GM23248 (cell line): ENCODE measurements around the gene PISD. TPM values are rescaled to one million over a fixed set of nuclear protein-coding genes. Genes with fewer than 3 reads are reported as not detected.

Experiments
- DNase-seq: peaks from one replicate; pipeline ENCODE4 v3.0.0-alpha.2; 2015
- H2AFZ ChIP-seq: fragments of 200-600 bp; sonication (generic); 2 replicates; pipeline ENCODE4 v1.6.1; 2016; ENCODE audit warnings: antibody characterized with exemption
- H3F3A ChIP-seq: fragments of 200-600 bp; sonication (generic); 2 replicates; pipeline ENCODE4 v1.6.1; 2016; ENCODE audit warnings: mild to moderate bottlenecking, antibody characterized with exemption, mixed run types; ENCODE audit not compliant: insufficient read depth
- H3K27ac ChIP-seq: fragments of 200-600 bp; sonication (generic); 2 replicates; pipeline ENCODE4 v1.5.1; 2016; ENCODE audit warnings: mild to moderate bottlenecking
- H3K27me3 ChIP-seq: fragments of 200-600 bp; sonication (generic); replicated peaks from 2 replicates; pipeline ENCODE4 v1.6.1; 2016; ENCODE audit warnings: mild to moderate bottlenecking; ENCODE audit not compliant: insufficient read depth
- H3K36me3 ChIP-seq: fragments of 200-600 bp; sonication (generic); 2 replicates; pipeline ENCODE4 v1.6.1; 2016; ENCODE audit warnings: low read depth, mild to moderate bottlenecking
- H3K4me1 ChIP-seq: fragments of 200-600 bp; sonication (generic); 2 replicates; pipeline ENCODE4 v1.6.1; 2016; ENCODE audit warnings: mild to moderate bottlenecking; ENCODE audit not compliant: insufficient read depth
- H3K4me2 ChIP-seq: fragments of 200-600 bp; sonication (generic); one replicate; pipeline ENCODE4 v1.6.1; 2016; ENCODE audit warnings: mild to moderate bottlenecking; ENCODE audit not compliant: unreplicated experiment
- H3K4me3 ChIP-seq: fragments of 200-600 bp; sonication (generic); 2 replicates; pipeline ENCODE4 v1.5.1; 2016; ENCODE audit warnings: mild to moderate bottlenecking
- H3K79me2 ChIP-seq: fragments of 200-600 bp; sonication (generic); 2 replicates; pipeline ENCODE4 v1.6.1; 2016; ENCODE audit warnings: mild to moderate bottlenecking; ENCODE audit not compliant: insufficient read depth
- H3K9ac ChIP-seq: fragments of 200-600 bp; sonication (generic); 2 replicates; pipeline ENCODE4 v1.6.1; 2016; ENCODE audit warnings: mild to moderate bottlenecking
- H3K9me2 ChIP-seq: fragments of 200-600 bp; sonication (generic); 2 replicates; pipeline ENCODE4 v1.6.1; 2016; ENCODE audit warnings: mixed run types, mild to moderate bottlenecking, moderate library complexity; ENCODE audit not compliant: insufficient read depth
- H3K9me3 ChIP-seq: fragments of 200-600 bp; sonication (generic); one replicate; pipeline ENCODE4 v1.6.1; 2017; ENCODE audit warnings: low read depth
- H4K20me1 ChIP-seq: fragments of 200-600 bp; sonication (generic); 2 replicates; pipeline ENCODE4 v1.6.0; 2016; ENCODE audit not compliant: insufficient read depth
- EZH2 ChIP-seq: fragments of 200-600 bp; sonication (generic); IDR thresholded peaks from 2 replicates; pipeline ENCODE4 v1.6.1; 2018; ENCODE audit warnings: antibody characterized with exemption, mild to moderate bottlenecking; ENCODE audit not compliant: insufficient read depth, poor library complexity, severe bottlenecking
- EZH2phosphoT487 ChIP-seq: fragments of 200-600 bp; sonication (generic); IDR thresholded peaks from 2 replicates; pipeline ENCODE4 v1.6.1; 2018; ENCODE audit warnings: antibody characterized with exemption, moderate library complexity, mild to moderate bottlenecking, low read depth; ENCODE audit not compliant: insufficient read depth
- WGBS, 2 experiments: methylation state at CpG; one replicate each; pipeline ENCODE4 v1.1.6; 2015 to 2017; ENCODE audit warnings: low lambda C conversion rate in 2 of 2, low coverage in 1 of 2; ENCODE audit errors: missing lambda C conversion rate in 2 of 2; 5-methylcytosine and 5-hydroxymethylcytosine counted together
- in situ Hi-C: fragments of 300-500 bp; cut with MboI; formaldehyde crosslinking; loops from 2 replicates; pipeline ENCODE4 v1.15.0; 2020
- polyA plus RNA-seq: library from polyadenylated mRNA; unstranded; fragments of >200 nt; fragmentation: Nextera tagmentation; extraction: Ambion mirVana; gene quantifications from 2 replicates; pipeline ENCODE4 v1.2.1, GENCODE V29; 2016
- total RNA-seq: library from RNA; depleted of rRNA; stranded (reverse); fragments of >200 nt; shearing (Covaris generic); gene quantifications from 2 replicates; pipeline ENCODE4 v1.2.3, GENCODE V29; 2014

PISD gene
- total and polyA plus RNA-seq, 2 experiments from 2014 or later = 32.7 to 34.2 TPM

DNA sequence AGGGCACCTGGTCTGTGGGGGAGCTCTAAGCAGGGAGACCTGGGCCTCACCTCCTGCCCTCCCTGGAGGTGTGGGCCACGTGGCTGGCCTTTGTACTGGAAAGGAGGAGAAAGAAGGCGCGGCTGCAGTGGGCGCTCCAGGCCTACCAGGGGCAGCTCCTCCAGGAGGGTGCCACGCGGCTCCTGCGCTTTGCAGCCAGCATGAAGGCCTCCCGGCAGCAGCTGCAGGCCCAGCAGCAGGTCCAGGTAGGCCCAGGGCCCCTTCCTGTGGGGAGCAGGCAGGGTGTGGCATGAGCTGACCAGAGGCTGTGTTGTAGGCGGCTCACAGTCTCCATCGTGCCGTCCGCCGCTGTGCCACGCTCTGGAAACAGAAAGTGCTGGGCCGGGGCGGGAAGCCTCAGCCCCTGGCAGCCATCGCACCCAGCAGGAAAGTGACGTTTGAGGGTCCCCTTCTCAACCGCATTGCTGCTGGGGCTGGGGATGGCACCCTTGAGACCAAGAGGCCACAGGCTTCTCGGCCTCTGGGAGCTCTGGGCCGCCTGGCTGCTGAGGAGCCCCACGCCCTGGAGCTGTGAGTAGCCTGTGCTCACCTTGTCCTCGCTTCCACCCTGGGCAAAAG is 48.6 kb downstream of the PISD start:
- Histone ChIP-seq H3K4me2 (no peak overlapping the region), H3K79me2 (no peaks in the 10 kb centered on the region), H3K4me1 (no peaks in the 10 kb centered on the region), H3K9ac (no peak overlapping the region), H4K20me1 (no peaks in the 10 kb centered on the region), H3K27ac (no peak overlapping the region), H3K9me3 (no peaks in the 10 kb centered on the region), H3F3A (no peaks in the 10 kb centered on the region), H3K9me2 (no peaks in the 10 kb centered on the region), H3K27me3 (no peaks in the 10 kb centered on the region), H3K36me3 (no peaks in the 10 kb centered on the region), H3K4me3 (no peak overlapping the region), H2AFZ (no peak overlapping the region)
- in situ Hi-C loops = no loop called here
- WGBS, 2 experiments = 83 to 88% methylated on average over 22 to 23 of the region's 23 CpGs
- DNase-seq = no peak
- TF ChIP-seq EZH2 (no peak), EZH2phosphoT487 (no peak)

DNA sequence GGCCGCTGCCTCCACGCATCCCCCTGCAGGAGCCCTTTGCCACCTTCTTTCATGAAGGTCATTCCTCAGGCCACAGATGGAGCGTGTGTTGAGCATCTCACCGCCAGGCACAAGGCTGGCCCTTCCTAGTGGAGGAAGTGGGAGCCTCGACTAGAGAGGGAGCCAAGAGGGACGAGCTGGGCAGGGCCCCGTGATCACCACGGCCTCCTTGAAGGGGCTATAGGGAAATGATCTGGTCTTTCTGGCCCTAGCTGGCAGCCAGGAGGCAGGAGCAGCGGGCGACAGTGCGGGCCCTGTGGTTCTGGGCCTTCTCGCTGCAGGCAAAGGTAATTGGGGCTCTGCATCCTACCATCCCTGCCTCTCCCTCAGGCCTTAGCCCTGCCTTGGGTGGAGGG is 49.1 kb downstream of the PISD start:
- TF ChIP-seq EZH2 (no peak), EZH2phosphoT487 (no peak)
- no peaks in the 10 kb centered on the region for H3F3A ChIP-seq
- H3K9me2 ChIP-seq = no peaks in the 10 kb centered on the region
- 87 to 95% methylated on average over 12 of the region's 12 CpGs for WGBS, 2 experiments
- H2AFZ ChIP-seq = no peak overlapping the region
- no peaks in the 10 kb centered on the region for H3K4me1 ChIP-seq
- H3K79me2 ChIP-seq = no peaks in the 10 kb centered on the region
- H3K9me3 ChIP-seq = no peaks in the 10 kb centered on the region
- no peak overlapping the region for H3K9ac ChIP-seq
- no peaks in the 10 kb centered on the region for H3K27me3 ChIP-seq
- no peaks in the 10 kb centered on the region for H3K36me3 ChIP-seq
- in situ Hi-C loops = no loop called here
- no peak for DNase-seq
- no peak overlapping the region for H3K4me2 ChIP-seq
- H3K27ac ChIP-seq = no peak overlapping the region
- H3K4me3 ChIP-seq = no peak overlapping the region
- no peaks in the 10 kb centered on the region for H4K20me1 ChIP-seq

DNA sequence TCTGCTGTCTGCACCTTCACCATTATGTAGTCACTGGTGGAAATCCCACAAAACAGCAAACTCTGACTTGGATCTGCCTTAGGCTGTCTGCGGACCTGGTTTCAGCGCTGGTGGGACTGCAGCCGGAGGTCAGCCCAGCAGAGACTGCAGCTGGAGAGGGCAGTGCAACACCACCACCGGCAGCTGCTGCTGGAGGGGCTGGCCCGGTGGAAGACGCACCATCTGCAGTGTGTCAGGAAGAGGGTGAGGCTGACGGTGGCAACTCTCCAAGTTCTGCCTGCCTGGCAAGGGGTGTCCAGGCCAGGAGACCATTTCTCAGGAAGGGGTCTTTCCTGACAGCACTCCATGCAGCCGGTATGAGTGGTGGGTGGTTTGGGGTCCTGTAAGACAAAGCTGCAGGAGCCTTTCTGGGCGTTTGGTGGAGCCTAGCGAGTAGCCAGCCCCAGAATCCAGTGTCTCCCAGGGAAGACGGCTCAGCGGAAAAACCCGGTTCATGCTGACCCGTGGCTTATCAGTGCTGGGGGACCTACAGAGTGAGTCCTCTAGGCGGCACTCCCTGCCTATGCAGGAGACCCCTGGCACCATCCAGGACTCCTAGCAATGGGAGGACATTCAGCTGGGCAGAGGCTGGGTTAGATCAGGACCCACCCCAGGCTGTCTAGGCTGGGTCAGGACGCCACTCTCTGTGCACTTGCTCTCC is 50.8 kb downstream of the PISD start:
- WGBS, 2 experiments = 79 to 80% methylated on average over 15 to 16 of the region's 16 CpGs
- Histone ChIP-seq H3K4me3 (no peak overlapping the region), H3K27ac (no peak overlapping the region), H3K79me2 (no peaks in the 10 kb centered on the region), H3K9me3 (no peaks in the 10 kb centered on the region), H3F3A (no peaks in the 10 kb centered on the region), H3K27me3 (no peaks in the 10 kb centered on the region), H2AFZ (no peak overlapping the region), H3K4me2 (no peak overlapping the region), H3K9ac (no peak overlapping the region), H3K9me2 (no peaks in the 10 kb centered on the region), H4K20me1 (no peaks in the 10 kb centered on the region), H3K4me1 (no peaks in the 10 kb centered on the region), H3K36me3 (no peaks in the 10 kb centered on the region)
- DNase-seq = no peak
- in situ Hi-C loops = no loop called here
- TF ChIP-seq EZH2phosphoT487 (no peak), EZH2 (no peak)

DNA sequence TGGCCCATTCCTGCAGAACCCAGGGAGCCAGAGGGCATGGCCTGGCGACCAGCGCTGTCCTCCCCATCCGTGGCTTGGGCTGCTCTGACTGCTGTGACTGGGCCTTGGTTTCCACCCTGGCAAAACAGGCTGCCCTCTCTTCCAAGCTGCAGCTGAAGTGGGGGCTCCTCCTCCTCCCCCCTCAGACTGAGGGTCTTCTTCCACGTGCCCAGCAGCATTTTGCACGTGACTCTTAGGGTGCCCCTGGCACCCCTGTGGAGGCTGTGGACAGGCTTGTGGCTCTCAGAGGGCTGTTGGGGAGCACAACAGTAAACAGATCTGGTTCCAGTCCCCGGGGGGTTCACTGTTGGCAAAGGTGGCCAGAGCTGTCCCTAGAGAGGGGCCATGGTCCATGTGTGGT is 51.4 kb downstream of the PISD start:
- H3K9me2 ChIP-seq = no peaks in the 10 kb centered on the region
- no peaks in the 10 kb centered on the region for H4K20me1 ChIP-seq
- H3K9ac ChIP-seq = no peak overlapping the region
- no peak overlapping the region for H3K4me3 ChIP-seq
- in situ Hi-C loops = no loop called here
- TF ChIP-seq EZH2phosphoT487 (no peak), EZH2 (no peak)
- 94 to 95% methylated on average over 6 of the region's 6 CpGs for WGBS, 2 experiments
- H3K4me1 ChIP-seq = no peaks in the 10 kb centered on the region
- H3K9me3 ChIP-seq = no peaks in the 10 kb centered on the region
- H3K27me3 ChIP-seq = no peaks in the 10 kb centered on the region
- H3K27ac ChIP-seq = no peak overlapping the region
- no peak overlapping the region for H3K4me2 ChIP-seq
- no peaks in the 10 kb centered on the region for H3K79me2 ChIP-seq
- no peak for DNase-seq
- H2AFZ ChIP-seq = no peak overlapping the region
- H3F3A ChIP-seq = no peaks in the 10 kb centered on the region
- H3K36me3 ChIP-seq = no peaks in the 10 kb centered on the region
